GM19452 (cell line): ENCODE results near the gene ATP6V0A4.
"Not testable (repeated sequence)": the region's sequence is repeated elsewhere in the genome, so short reads cannot be mapped to it uniquely, and the experiment has no call there.

Experiments
- ATAC-seq: cut with Tn5 transposase; IDR thresholded peaks from one replicate; pipeline ENCODE4 v1.9.1; 2021; ENCODE audit not compliant: unreplicated experiment

The ATP6V0A4 gene

GRCh38 chr7:138705167-138705566, 92.8 kb downstream of the ATP6V0A4 start:
- ATAC-seq: no peak

- ATAC-seq: no peak
These were observed 96.5 kb downstream of the ATP6V0A4 start for GRCh38 chr7:138701537-138701923.

- ATAC-seq: no peak
These were observed 97.0 kb downstream of the ATP6V0A4 start, which contains the start of gene SVOPL for GRCh38 chr7:138700857-138701536. Gene SVOPL, minus strand, starts transcription at chr7:138701362. Its CDS starts 22,317 bp downstream, at chr7:138679045.

- ATAC-seq: no peak
These were observed 98.3 kb downstream of the ATP6V0A4 start for GRCh38 chr7:138699661-138700060.

- ATAC-seq: no peak
These were observed 99.7 kb downstream of the ATP6V0A4 start for GRCh38 chr7:138698281-138698680.

- no peak for ATAC-seq
These were observed 100.3 kb downstream of the ATP6V0A4 start for GRCh38 chr7:138697535-138698182.

- ATAC-seq: not testable (repeated sequence)
These were observed 102.2 kb downstream of the ATP6V0A4 start for GRCh38 chr7:138695776-138696175.

- ATAC-seq: no peak
These were observed 102.9 kb downstream of the ATP6V0A4 start for GRCh38 chr7:138695106-138695505.

- ATAC-seq: no peak
These were observed 106.8 kb downstream of the ATP6V0A4 start for GRCh38 chr7:138691178-138691577.

- no peak for ATAC-seq
These were observed 107.5 kb downstream of the ATP6V0A4 start for GRCh38 chr7:138690495-138690894.

- ATAC-seq: not testable (repeated sequence)
These were observed 110.0 kb downstream of the ATP6V0A4 start for GRCh38 chr7:138688037-138688436.

GRCh38 chr7:138684340-138684739, 113.7 kb downstream of the ATP6V0A4 start:
- no peak for ATAC-seq

- ATAC-seq: no peak
These were observed 118.2 kb downstream of the ATP6V0A4 start for GRCh38 chr7:138679793-138680192.

GRCh38 chr7:138670594-138670993, 127.4 kb downstream of the ATP6V0A4 start:
- no peak for ATAC-seq

- ATAC-seq: no peak
These were observed 128.6 kb downstream of the ATP6V0A4 start for GRCh38 chr7:138669364-138669763.

- no peak for ATAC-seq
These were observed 129.1 kb downstream of the ATP6V0A4 start for GRCh38 chr7:138668946-138669345.

- ATAC-seq: no peak
These were observed 129.8 kb downstream of the ATP6V0A4 start for GRCh38 chr7:138668229-138668596.

- ATAC-seq: no peak
These were observed 130.3 kb downstream of the ATP6V0A4 start for GRCh38 chr7:138667535-138668228.

GRCh38 chr7:138666385-138666784, 131.6 kb downstream of the ATP6V0A4 start:
- no peak for ATAC-seq

- ATAC-seq: no peak
These were observed 132.3 kb downstream of the ATP6V0A4 start for GRCh38 chr7:138665669-138666140.

- no peak for ATAC-seq
These were observed 132.7 kb downstream of the ATP6V0A4 start for GRCh38 chr7:138665249-138665648.
